CD4-positive, alpha-beta T cell treated with Interleukin-2 at 100 ng/mL for 4 hours (primary cell): ENCODE data around the gene QDPR.
"Not testable (repeated sequence)": the region's sequence is repeated elsewhere in the genome, so short reads cannot be mapped to it uniquely, and the experiment has no call there.

ENCODE experiments used
- DNase-seq: peaks from one replicate; pipeline ENCODE4 v3.0.0-alpha.2; 2020; ENCODE audit warnings: low spot score

Gene QDPR

GRCh38 chr4:17511950-17512795 lies at the start of gene QDPR:
TSS of gene QDPR (minus strand) at chr4:17512090. CDS start at chr4:17512054, 36 bp downstream.
- DNase-seq: peak; percentile 67

GRCh38 chr4:17561195-17561909 lies 49.5 kb upstream of the QDPR start:
- no peak for DNase-seq

- DNase-seq: no peak
These were observed 48.3 kb upstream of the QDPR start for GRCh38 chr4:17560065-17560673.

- no peak for DNase-seq
These were observed 47.8 kb upstream of the QDPR start for GRCh38 chr4:17559709-17560048.

GRCh38 chr4:17558941-17559708 lies 47.2 kb upstream of the QDPR start:
- DNase-seq: no peak

- no peak for DNase-seq
These were observed 46.0 kb upstream of the QDPR start for GRCh38 chr4:17557880-17558279.

- no peak for DNase-seq
These were observed 44.6 kb upstream of the QDPR start for GRCh38 chr4:17556498-17556897.

- DNase-seq: no peak
These were observed 42.7 kb upstream of the QDPR start for GRCh38 chr4:17554568-17554967.

GRCh38 chr4:17552427-17552826 lies 40.5 kb upstream of the QDPR start:
- no peak for DNase-seq

GRCh38 chr4:17550549-17550948 lies 38.7 kb upstream of the QDPR start:
- no peak for DNase-seq

- no peak for DNase-seq
These were observed 34.8 kb upstream of the QDPR start for GRCh38 chr4:17546678-17547077.

- no peak for DNase-seq
These were observed 34.3 kb upstream of the QDPR start for GRCh38 chr4:17546222-17546621.

GRCh38 chr4:17545374-17546140 lies 33.7 kb upstream of the QDPR start:
- no peak for DNase-seq

- no peak for DNase-seq
These were observed 32.9 kb upstream of the QDPR start for GRCh38 chr4:17544831-17545234.

- no peak for DNase-seq
These were observed 32.3 kb upstream of the QDPR start for GRCh38 chr4:17544205-17544604.

- not testable (repeated sequence) for DNase-seq
These were observed 25.2 kb upstream of the QDPR start for GRCh38 chr4:17537060-17537459.

GRCh38 chr4:17535906-17536305 lies 24.0 kb upstream of the QDPR start:
- no peak for DNase-seq

- no peak for DNase-seq
These were observed 23.4 kb upstream of the QDPR start for GRCh38 chr4:17535242-17535641.

- no peak for DNase-seq
These were observed 22.8 kb upstream of the QDPR start for GRCh38 chr4:17534705-17535104.

GRCh38 chr4:17531538-17532285 lies 19.8 kb upstream of the QDPR start:
- DNase-seq: no peak
